Stimulated activated CD4-positive, alpha-beta T cell treated with anti-CD3 and anti-CD28 coated beads, Interleukin-2, amount 100 ng/mL, for 4 hours (primary cell): ENCODE results near the gene MAP4K2.

Experiments
- DNase-seq: peaks from one replicate; pipeline ENCODE4 v3.0.0-alpha.2; 2020; ENCODE audit warnings: low read depth

MAP4K2 gene

DNA sequence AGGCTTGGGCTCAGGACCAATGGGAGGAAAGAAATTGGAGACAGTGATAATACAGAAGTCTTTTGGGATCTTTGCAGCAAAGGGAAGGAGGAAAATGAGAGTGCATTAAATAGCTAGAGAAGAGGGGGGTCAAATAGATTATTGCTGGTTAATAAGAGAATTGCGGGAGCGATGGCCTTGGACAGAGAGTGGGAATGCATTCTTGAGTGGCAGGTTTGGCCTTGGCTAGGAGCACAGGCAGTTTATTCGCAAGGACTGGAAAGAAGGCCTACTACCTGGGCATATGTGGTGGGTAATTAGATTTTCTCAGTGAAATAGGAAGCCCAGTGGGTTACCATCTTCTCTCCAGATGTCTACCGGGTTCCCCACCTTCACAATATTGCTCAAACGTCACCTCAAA lies 10.8 kb upstream of the MAP4K2 start:
- DNase-seq = no peak

GRCh38 chr11:64810891-64811272 lies 7.9 kb upstream of the MAP4K2 start:
- DNase-seq = no peak

GRCh38 chr11:64810271-64810890 lies 7.4 kb upstream of the MAP4K2 start, which contains the start of gene MEN1:
TSS of gene MEN1 (minus strand) at chr11:64810551. CDS start at chr11:64810109, 442 bp downstream.
- DNase-seq = peak; percentile 64

GRCh38 chr11:64809781-64810241 lies 6.8 kb upstream of the MAP4K2 start:
- DNase-seq = no peak

GRCh38 chr11:64805481-64805880 lies 2.5 kb upstream of the MAP4K2 start:
- no peak for DNase-seq

DNA sequence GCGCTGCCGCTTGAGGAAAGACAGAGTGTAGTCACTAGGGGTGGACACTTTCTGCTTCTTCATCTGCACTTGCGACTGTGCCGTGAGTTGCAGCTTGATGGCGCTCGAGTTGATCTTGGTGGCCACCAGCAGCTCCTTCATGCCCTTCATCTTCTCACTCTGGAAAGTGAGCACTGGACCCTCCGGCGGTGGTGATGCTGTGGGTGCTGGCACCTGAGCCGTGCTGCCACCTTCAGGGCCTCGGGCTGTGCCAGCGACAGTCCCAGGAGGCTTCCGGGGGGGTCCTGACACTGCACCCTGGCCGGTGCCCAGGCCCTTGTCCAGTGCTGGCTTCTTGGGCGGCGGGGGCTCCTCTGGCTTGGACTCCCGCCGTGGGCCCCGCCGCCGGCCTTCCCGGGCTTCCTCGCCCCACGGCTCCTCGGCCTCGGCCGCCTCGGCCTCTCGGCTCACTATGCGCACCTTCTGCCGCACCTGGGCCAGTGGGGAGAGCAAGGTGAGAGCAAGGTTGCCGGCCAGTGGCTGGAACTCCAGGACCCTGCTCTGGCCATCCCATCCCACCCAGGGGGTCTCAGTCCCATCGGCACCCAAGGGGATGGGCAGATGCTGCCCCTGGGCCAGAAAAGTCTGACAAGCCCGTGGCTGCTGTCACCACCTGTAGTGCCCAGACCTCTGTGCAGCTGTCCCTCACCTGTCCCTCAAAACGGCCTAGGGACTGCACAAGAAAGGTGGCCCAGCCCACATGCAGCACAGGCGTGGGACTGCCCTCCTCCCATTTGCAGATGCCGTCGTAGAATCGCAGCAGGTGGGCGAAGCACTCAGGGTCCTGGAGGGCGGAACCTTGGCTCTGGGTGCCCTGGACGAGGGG lies 1.6 kb upstream of the MAP4K2 start:
- DNase-seq = no peak

DNA sequence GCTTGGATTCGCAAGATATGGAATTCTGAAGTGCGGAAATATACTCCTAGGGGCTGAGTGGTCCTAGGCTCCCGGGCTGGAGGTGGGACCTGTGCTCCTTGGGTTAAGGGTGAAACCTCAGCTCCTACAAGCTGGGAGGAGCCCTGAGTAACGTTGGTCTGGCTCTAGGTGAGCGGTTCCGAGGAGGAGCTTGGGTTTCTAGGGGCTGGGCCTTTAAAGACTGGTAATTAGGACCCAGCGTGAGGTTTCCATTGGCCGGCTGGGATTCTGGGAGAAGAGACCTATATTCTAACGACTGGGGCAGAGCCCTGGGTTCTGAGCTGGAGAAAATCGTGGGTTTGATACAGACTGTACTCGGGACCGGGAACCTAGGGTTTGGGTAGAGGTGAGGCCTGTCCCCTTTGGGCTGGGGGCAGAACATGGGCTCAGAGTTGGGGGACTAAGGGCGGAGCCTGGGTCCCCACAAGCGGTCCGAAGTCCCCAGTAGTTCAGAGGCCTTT lies 882 bp upstream of the MAP4K2 start:
- no peak for DNase-seq

DNA sequence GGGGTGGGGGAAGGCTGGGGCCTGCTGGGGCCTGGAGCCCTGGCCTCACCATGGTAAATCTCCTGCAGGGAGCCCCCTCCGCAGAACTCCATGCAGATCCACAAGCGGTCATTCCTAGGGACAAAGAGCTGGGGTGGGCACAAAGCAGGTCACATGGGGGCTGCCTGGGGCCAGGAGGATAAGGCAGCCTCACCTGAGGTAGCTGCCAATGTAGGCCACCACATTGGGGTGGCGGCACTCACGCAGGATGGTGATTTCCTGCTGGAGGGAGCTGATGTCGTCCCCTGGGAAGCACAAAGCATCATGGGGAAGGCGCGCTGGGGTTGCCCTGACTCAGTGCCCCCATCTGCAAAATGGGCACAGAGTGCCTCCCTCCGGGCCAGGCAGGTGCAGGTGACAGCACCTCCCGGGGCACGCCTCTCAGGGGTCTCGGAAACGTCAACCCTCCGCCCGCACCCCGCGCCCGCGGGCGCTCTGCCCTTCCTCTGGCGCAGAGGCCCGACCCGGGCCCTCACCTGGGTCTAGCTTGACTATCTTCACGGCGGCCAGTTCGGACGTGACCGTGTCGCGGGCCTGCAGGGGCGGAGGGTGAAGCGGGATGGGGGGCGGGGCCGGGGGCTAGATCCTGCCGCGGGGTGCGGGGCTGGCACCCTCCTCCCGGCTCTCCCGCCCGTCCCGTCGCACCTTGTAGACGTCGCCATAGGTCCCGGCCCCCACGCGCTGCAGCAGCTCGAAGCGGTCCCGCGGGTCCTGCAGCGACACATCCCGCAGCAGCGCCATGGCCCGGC lies 450 bp downstream of the MAP4K2 start:
- peak; percentile 21 for DNase-seq

- no peak for DNase-seq
Observed at GRCh38 chr11:64801561-64802369, 1.2 kb downstream of the MAP4K2 start.

GRCh38 chr11:64801158-64801464 lies 1.9 kb downstream of the MAP4K2 start:
- DNase-seq = no peak

GRCh38 chr11:64800303-64801157 lies 2.5 kb downstream of the MAP4K2 start:
- DNase-seq = no peak

DNA sequence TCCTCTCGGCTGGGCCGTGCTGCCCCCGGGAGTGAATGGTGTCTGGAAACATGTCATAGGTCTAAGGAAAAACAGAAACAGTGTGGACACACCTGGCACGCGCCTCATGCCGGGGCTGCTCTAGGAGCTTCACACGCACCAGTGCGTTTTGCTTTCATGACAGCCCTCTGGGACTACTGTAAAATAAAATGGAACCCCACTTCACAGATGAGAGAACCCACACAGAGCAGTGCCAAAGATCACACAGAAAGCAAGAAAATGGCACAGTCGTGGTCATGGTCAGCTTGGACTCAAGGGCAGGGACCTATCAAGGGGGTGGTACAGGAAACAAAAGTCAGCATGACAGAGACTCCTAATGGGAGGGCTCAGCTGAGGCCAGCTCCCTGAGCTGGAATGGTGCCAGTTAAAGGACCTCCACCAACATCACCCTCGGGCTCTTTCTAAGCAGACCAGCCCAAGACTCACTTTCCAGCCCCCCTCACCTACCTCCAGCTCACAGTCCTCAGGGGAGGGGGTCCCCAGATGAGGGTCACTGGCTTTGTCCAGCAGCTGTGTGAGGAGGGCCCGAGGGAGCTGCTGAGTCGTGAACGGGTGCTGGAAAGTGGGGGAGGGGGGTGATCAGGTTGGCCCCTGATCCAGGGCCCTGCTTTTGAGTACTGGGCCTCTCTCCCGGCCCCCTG lies 3.3 kb downstream of the MAP4K2 start:
- DNase-seq = no peak

DNA sequence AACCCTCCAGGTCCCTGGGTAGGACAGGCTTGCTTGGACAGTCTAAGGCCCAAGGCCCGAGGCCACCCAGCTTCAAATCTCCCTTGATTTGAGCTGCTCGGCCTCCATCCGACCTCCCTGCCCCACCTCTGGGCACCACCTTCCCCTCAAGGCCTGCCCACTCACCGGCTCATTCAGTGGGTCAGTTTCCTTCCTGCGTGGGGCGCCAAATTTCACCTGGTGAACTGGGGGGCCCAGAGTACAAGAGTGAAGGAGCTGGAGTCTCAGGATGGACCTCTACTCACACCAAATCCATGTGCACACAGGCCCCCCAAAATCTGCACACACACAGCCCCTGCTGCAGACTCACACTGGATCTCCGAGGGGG lies 3.8 kb downstream of the MAP4K2 start:
- DNase-seq = no peak

GRCh38 chr11:64796757-64797541 lies 6.1 kb downstream of the MAP4K2 start:
- DNase-seq = no peak

DNA sequence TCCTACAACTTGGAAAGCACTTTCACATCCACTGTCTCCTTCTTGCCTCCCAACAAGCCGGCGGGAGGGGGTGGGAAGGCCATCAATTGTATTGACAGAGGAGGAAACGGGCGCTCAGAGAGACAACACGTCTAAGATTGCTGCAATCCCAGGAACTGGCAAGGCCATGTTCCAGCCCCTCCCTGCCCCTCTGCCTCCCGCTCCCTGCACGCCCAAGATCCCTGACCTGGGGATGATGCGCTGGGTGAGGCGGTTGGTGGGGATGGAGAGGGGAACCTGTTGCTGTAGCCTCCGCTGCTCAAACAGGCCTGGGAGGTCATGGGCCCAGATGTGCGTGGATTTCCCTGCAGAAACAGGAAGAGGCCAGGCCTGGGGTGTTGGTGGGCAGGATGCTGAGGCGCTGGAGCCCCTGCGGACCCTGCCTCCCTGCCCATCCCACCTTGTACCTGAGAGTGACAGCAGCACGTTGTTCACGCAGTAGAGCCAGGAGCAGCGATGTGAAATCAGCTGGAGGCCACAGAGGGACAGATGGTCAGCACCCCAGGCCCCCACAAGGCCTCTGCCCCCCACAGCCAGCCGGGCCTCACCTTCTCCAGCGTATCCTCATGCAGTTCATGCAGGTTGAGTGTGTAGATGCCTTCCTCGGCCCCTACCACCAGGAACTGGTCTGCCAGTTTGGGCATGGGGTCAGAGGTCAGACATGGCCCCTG lies 6.8 kb downstream of the MAP4K2 start:
- DNase-seq = no peak

DNA sequence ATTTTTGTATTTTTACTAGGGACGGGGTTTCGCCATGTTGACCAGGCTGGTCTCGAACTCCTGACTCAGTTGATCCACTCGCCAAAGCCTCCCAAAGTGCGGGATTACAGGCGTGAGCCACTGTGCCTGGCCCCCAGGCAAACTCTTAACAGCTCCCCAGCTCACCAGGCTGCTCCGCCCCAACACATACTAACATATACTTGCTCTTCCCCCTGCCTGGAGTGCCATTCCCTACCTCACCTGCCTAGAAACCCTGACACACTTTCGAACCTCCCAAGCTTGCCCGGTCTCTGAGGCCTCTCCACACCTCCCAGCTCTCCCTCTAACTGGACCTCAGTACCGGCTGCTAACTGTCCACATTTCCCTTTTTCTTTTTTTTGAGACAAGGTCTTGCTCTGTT lies 8.5 kb downstream of the MAP4K2 start:
- DNase-seq = no peak

GRCh38 chr11:64793271-64794160 lies 9.5 kb downstream of the MAP4K2 start:
- no peak for DNase-seq

- no peak for DNase-seq
Observed at GRCh38 chr11:64792482-64792881, 10.5 kb downstream of the MAP4K2 start.
